Small intestine (tissue), 7 donors: ENCODE data around the gene OR6A2. TPM values are rescaled to one million over a fixed set of nuclear protein-coding genes. Genes with fewer than 3 reads are reported as not detected.

ENCODE experiments used
- DNase-seq, 2 donors: peaks; one replicate each; pipeline versions ENCODE4 v3.0.0 to v3.0.0-alpha.2; 2013
- FAIRE-seq: peaks from 2 replicates; lab custom pipeline; 2012; peaks lifted over from hg19 to GRCh38; lab: Jason Lieb, UNC
- H3K27ac ChIP-seq, 3 donors: one replicate each; pipeline ENCODE4 v1.5.1; 2013; ENCODE audit warnings: low read length in 2 of 3, mild to moderate bottlenecking in 2 of 3, control low read depth in 1 of 3, inconsistent platforms in 1 of 3, low read depth in 1 of 3, moderate library complexity in 1 of 3
- H3K27me3 ChIP-seq, 3 donors: one replicate each; pipeline ENCODE4 v1.6.1; 2013; ENCODE audit warnings: low read length in 3 of 3, inconsistent platforms in 1 of 3; ENCODE audit not compliant: control insufficient read depth in 3 of 3, insufficient read depth in 3 of 3
- H3K36me3 ChIP-seq, 3 donors: one replicate each; pipeline ENCODE4 v1.6.1; 2013; ENCODE audit warnings: low read length in 3 of 3, inconsistent platforms in 1 of 3, low read depth in 1 of 3, mild to moderate bottlenecking in 1 of 3, moderate library complexity in 1 of 3; ENCODE audit not compliant: control insufficient read depth in 3 of 3, insufficient read depth in 2 of 3
- H3K4me1 ChIP-seq, 3 donors: one replicate each; pipeline ENCODE4 v1.6.1; 2013; ENCODE audit warnings: low read length in 2 of 3, inconsistent platforms in 1 of 3, low read depth in 1 of 3, mild to moderate bottlenecking in 1 of 3, moderate library complexity in 1 of 3; ENCODE audit not compliant: control insufficient read depth in 3 of 3, insufficient read depth in 2 of 3
- H3K4me3 ChIP-seq, 3 donors: one replicate each; pipeline ENCODE4 v1.5.1; 2013; ENCODE audit warnings: low read length in 3 of 3, control low read depth in 1 of 3, inconsistent platforms in 1 of 3, low read depth in 1 of 3, mild to moderate bottlenecking in 1 of 3, moderate library complexity in 1 of 3
- H3K9me3 ChIP-seq, 2 donors: one replicate each; pipeline ENCODE4 v1.6.1; 2013; ENCODE audit warnings: low read depth in 1 of 2, low read length in 1 of 2; ENCODE audit not compliant: control insufficient read depth in 2 of 2, insufficient read depth in 1 of 2
- WGBS, 3 donors: extraction: QIAGEN DNeasy Blood & Tissue Kit; methylation state at CpG; one replicate each; pipeline ENCODE4 v1.1.7; 2013; 5-methylcytosine and 5-hydroxymethylcytosine counted together
- polyA plus RNA-seq, 4 donors: library from polyadenylated mRNA; stranded (reverse) in 3 of 4; unstranded in 1 of 4; fragments of 200-250 nt in 3 of 4; fragments of 120-200 nt in 1 of 4; gene quantifications; one replicate each; pipeline versions ENCODE4 v1.2.1 to v1.2.3, GENCODE V29; 2013
- donor health status: healthy with polysubstance abuse.
- donor health status: control.
- donor health status: control.
- donor health status: Bipolar disorder and iron deficiency.
- donor health status: healthy.

Gene OR6A2
- polyA plus RNA-seq, 4 donors: 0.03 TPM; not detected in 3

- FAIRE-seq (no peak), DNase-seq (no peak)
- Histone ChIP-seq H3K4me1 (peaks cover 0 to 4% (median 0%) of the 10 kb centered on the region in 3 donors), H3K4me3 (no peak overlapping the region), H3K27ac (peak overlapping the region; percentile 39 to 99 (median 84)), H3K36me3 (no peaks in the 10 kb centered on the region), H3K27me3 (peaks cover 0 to 2% (median 0%) of the 10 kb centered on the region in 3 donors), H3K9me3 (no peaks in the 10 kb centered on the region)
- WGBS, 3 donors: 54 to 76% (median 54%) methylated on average over 1 of the region's 1 CpG
Observed at GRCh38 chr11:6746626-6747025, 52.9 kb downstream of the OR6A2 start.

- FAIRE-seq (no peak), DNase-seq (peak; percentile 8 to 35)
- H3K4me1 ChIP-seq: peaks cover 0 to 4% (median 0%) of the 10 kb centered on the region in 3 donors
- WGBS, 3 donors: 18 to 49% (median 32%) methylated on average over 5 of the region's 5 CpGs
- H3K4me3 ChIP-seq: peak overlapping the region in 1 of 3 donors; percentile 42
- H3K27me3 ChIP-seq: peaks cover 0 to 2% (median 0%) of the 10 kb centered on the region in 3 donors
- no peaks in the 10 kb centered on the region for H3K36me3 ChIP-seq
- H3K9me3 ChIP-seq: no peaks in the 10 kb centered on the region
- peak overlapping the region; percentile 39 to 99 (median 84) for H3K27ac ChIP-seq
Observed at GRCh38 chr11:6746086-6746618, 53.3 kb downstream of the OR6A2 start.

- Histone ChIP-seq H3K36me3 (no peaks in the 10 kb centered on the region), H3K27ac (peak overlapping the region in 2 of 3 donors; percentile 39 to 57), H3K9me3 (no peaks in the 10 kb centered on the region), H3K27me3 (peaks cover 0 to 2% (median 0%) of the 10 kb centered on the region in 3 donors), H3K4me3 (peak overlapping the region in 1 of 3 donors; percentile 42), H3K4me1 (peaks cover 0 to 4% (median 0%) of the 10 kb centered on the region in 3 donors)
- DNase-seq (peak in 1 of 2 donors; percentile 32), FAIRE-seq (no peak)
- WGBS, 3 donors: 44 to 71% (median 53%) methylated on average over 2 of the region's 2 CpGs
Observed at GRCh38 chr11:6745465-6746015, 53.9 kb downstream of the OR6A2 start.

- WGBS, 3 donors: 63 to 75% (median 67%) methylated on average over 4 of the region's 4 CpGs
- Histone ChIP-seq H3K27me3 (peaks cover 0 to 2% (median 0%) of the 10 kb centered on the region in 3 donors), H3K4me3 (no peak overlapping the region), H3K9me3 (no peaks in the 10 kb centered on the region), H3K4me1 (peaks cover 0 to 4% (median 0%) of the 10 kb centered on the region in 3 donors), H3K36me3 (no peaks in the 10 kb centered on the region), H3K27ac (peak overlapping the region in 2 of 3 donors; percentile 17 to 65)
- DNase-seq (no peak), FAIRE-seq (no peak)
Observed at GRCh38 chr11:6745018-6745417, 54.5 kb downstream of the OR6A2 start.

- WGBS, 3 donors: 63 to 72% (median 71%) methylated on average over 7 of the region's 7 CpGs
- Histone ChIP-seq H3K36me3 (no peaks in the 10 kb centered on the region), H3K27ac (no peak overlapping the region), H3K27me3 (no peaks in the 10 kb centered on the region), H3K4me3 (no peak overlapping the region), H3K4me1 (peaks cover 0 to 4% (median 0%) of the 10 kb centered on the region in 3 donors), H3K9me3 (no peaks in the 10 kb centered on the region)
- FAIRE-seq: no peak
- DNase-seq: no peak
Observed at GRCh38 chr11:6742260-6742659, 57.2 kb downstream of the OR6A2 start.

Other genes starting within 250 kb of the OR6A2 start
- gene RRP8, start 196.1 kb downstream of the OR6A2 start, polyA plus RNA-seq: 10 to 100 TPM; 15.9 to 28.4 (median 21.2) TPM
- 10 to 100 TPM; 73.9 to 99.2 (median 93.1) TPM for gene ILK, start 195.9 kb downstream of the OR6A2 start, polyA plus RNA-seq
- gene TAF10, start 187.5 kb downstream of the OR6A2 start, polyA plus RNA-seq: 100 to 1,000 TPM in 2 of 4 donors, 10 to 100 TPM in 2; 62.6 to 133 (median 105) TPM
- gene TPP1, start 180.3 kb downstream of the OR6A2 start, polyA plus RNA-seq: 100 to 1,000 TPM in 1 of 4 donors, 10 to 100 TPM in 3; 25.4 to 429 (median 34.7) TPM
- gene DCHS1, start 143.9 kb downstream of the OR6A2 start, polyA plus RNA-seq: 10 to 100 TPM in 1 of 4 donors, 1 to 10 TPM in 1, under 1 TPM in 2; under 0.01 to 10.7 (median 3.6) TPM
- 10 to 100 TPM; 17.8 to 64.5 (median 34.2) TPM for gene MRPL17, start 116.3 kb downstream of the OR6A2 start, polyA plus RNA-seq
- gene OR2AG2, start 27.7 kb downstream of the OR6A2 start, polyA plus RNA-seq: under 1 TPM in 2 of 4 donors, not detected in 2; 0.07 to 0.09 TPM
- under 1 TPM in 1 of 4 donors, not detected in 3; 0.01 TPM for gene OR2AG1, start 16.7 kb downstream of the OR6A2 start, polyA plus RNA-seq
- gene OR10A5, start 46.0 kb upstream of the OR6A2 start, polyA plus RNA-seq: not detected
- gene OR10A2, start 63.4 kb upstream of the OR6A2 start, polyA plus RNA-seq: under 1 TPM in 1 of 4 donors, not detected in 3; 0.03 TPM
- gene OR10A4, start 76.9 kb upstream of the OR6A2 start, polyA plus RNA-seq: not detected
- not detected for gene OR2D2, start 92.8 kb upstream of the OR6A2 start, polyA plus RNA-seq
- not detected for gene OR2D3, start 121.3 kb upstream of the OR6A2 start, polyA plus RNA-seq
- 1 to 10 TPM in 2 of 4 donors, under 1 TPM in 2; 0.45 to 7.1 (median 1.4) TPM for gene ZNF215, start 126.7 kb upstream of the OR6A2 start, polyA plus RNA-seq
- 1 to 10 TPM in 1 of 4 donors, under 1 TPM in 2, not detected in 1; 0.27 to 6.8 (median 0.97) TPM for gene ZNF214, start 220.7 kb upstream of the OR6A2 start, polyA plus RNA-seq
- gene NLRP14, start 220.8 kb upstream of the OR6A2 start, polyA plus RNA-seq: under 1 TPM in 2 of 4 donors, not detected in 2; 0.03 to 0.97 TPM